Fibroblast of pulmonary artery (primary cell): ENCODE results near the gene ZNF827.

Experiments used
- DNase-seq: peaks from one replicate; pipeline ENCODE4 v3.0.0-alpha.2; 2010; ENCODE audit warnings: low read depth
- H3K4me3 ChIP-seq: replicated peaks from 2 replicates; pipeline ENCODE4 v1.5.1; 2011; ENCODE audit warnings: low read depth, mild to moderate bottlenecking, control low read depth, low read length, moderate library complexity
- TF ChIP-seq, protein P1 (sequence below): IDR thresholded peaks from 2 replicates; pipeline ENCODE4 v1.5.1; 2011; ENCODE audit warnings: mild to moderate bottlenecking, control low read depth, low read length, inconsistent platforms; ENCODE audit errors: missing control alignments

ZNF827 gene

DNA sequence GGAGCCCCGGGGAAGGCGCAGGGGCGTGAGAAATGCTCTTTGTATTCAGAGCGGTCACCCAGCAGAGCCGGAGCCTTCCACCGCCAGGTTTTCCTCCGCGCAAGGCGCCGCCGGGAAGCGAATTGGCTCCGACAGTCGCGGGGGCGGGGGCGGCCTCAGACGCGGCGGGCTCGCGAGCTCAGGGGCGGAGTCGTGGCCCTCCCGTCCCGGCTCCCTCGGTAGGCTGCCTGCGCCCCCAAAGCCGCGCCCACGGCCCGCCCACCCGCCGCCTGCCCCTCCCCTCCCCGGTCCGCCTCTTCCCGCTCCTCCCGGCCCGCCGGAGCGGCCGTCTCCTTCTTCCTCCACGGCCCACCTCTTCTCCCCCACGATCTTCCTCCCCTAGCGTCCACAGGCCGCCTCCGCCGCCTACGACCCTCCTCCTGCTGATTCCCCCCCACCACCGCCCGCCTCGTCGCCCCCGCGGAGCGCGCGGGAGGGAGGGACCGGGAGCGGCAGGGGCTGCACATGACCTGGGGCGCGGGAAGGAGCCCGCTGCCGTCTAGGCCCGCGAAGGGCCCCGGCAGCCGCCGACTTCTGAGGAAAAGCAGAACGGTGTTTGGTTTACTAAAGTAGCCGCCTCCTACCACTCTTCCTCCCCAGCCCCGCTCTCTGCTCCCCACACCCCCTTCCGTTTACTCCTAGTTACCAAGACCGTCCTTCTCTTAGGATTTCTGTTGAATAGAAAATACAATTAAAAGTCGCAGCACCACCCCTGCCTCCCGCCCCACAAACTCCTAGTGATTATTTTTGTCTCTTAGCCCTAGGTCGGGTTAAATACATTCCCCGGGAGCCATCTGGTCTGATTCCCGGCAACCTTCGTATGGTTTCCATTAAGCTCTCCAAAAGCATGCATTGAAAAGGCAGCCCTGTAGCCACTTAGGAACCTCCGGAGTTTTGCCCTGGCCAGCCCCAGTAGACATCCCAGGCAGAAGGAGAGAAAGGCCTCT, 205.4 kb downstream of the ZNF827 start:
- H3K4me3 ChIP-seq: peak overlapping the region; percentile 53
- TF ChIP-seq, protein P1, sequence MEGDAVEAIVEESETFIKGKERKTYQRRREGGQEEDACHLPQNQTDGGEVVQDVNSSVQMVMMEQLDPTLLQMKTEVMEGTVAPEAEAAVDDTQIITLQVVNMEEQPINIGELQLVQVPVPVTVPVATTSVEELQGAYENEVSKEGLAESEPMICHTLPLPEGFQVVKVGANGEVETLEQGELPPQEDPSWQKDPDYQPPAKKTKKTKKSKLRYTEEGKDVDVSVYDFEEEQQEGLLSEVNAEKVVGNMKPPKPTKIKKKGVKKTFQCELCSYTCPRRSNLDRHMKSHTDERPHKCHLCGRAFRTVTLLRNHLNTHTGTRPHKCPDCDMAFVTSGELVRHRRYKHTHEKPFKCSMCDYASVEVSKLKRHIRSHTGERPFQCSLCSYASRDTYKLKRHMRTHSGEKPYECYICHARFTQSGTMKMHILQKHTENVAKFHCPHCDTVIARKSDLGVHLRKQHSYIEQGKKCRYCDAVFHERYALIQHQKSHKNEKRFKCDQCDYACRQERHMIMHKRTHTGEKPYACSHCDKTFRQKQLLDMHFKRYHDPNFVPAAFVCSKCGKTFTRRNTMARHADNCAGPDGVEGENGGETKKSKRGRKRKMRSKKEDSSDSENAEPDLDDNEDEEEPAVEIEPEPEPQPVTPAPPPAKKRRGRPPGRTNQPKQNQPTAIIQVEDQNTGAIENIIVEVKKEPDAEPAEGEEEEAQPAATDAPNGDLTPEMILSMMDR: no peak
- DNase-seq: peak; percentile 95

DNA sequence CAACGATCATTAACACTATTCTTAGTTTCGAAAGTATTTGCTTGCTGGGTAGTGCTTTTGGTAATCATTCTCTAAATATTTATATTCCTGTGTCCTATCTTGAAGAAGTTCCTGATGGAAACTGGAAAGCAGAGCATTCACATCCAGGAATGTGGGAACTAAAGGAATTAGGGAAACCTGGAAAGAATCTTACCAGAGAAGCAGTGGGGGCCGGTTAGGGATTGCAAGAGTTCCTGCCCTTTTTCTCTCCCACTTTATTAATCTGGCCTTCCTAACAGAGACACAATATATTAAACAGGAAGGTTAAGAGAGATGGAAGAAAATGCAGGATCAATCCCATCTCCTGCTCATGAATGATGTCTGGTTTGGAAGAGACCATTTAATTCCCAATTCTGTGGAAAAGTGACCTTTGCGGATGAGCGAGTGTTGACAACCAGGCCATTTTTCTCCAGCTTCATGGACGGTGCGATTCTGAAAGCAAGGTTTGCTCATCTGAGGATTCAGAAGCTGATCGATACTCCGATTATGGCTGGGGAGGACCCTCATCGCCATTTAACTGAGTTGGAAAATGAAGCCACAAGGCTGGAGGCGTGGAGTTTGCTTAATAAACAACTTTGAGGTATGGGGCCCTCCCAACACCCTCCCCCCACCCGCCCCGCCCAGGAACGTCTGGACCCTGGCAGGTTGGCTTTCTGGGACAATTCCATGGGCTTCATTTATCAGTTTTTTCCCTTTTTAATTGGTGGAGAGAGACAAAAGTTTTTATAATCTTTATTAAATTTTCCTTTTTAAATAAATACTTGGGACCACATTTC, 206.4 kb downstream of the ZNF827 start:
- peak overlapping the region; percentile 46 for H3K4me3 ChIP-seq
- DNase-seq: no peak
- TF ChIP-seq, protein P1: no peak

DNA sequence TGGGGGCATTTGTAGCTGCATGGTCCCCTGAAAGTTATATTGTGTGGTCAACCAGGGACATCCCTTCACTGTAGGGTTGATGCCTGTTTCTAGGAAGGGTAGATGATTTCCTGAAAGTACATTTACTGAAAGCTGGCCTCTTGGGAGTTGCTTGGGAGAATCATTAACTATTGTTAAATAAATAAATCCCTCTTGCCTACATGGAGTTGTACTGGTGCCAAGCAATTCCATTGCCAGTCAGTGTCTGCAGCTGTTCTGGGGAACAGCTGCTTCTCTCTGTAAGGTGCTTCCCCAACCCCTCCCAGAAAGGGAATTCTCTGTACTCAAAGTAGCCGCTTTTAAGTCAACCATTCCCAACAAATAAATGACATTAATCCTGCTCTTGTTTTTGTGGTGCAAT, 207.6 kb downstream of the ZNF827 start:
- DNase-seq: peak; percentile 31
- no peak overlapping the region for H3K4me3 ChIP-seq
- TF ChIP-seq, protein P1: no peak

DNA sequence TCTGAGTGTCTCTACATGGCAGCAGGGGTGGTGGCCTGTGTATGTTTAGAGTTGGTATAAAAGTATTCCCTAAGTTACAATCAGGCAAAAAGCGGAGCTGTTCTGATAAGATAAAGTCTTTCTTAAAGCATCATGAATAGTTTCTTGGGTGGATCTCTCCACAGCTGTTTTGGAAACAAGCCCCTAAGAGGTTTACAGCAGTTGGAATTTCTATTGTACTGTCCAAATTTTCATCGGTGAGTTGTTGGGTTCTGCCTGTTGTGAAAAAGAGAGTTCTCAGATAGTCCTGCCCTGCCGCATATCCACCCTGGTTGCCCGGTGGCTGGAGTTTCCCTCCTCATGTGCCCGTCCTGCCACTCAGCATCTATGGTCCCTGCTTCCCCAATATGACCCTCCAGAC, 208.6 kb downstream of the ZNF827 start:
- TF ChIP-seq, protein P1: no peak

DNA sequence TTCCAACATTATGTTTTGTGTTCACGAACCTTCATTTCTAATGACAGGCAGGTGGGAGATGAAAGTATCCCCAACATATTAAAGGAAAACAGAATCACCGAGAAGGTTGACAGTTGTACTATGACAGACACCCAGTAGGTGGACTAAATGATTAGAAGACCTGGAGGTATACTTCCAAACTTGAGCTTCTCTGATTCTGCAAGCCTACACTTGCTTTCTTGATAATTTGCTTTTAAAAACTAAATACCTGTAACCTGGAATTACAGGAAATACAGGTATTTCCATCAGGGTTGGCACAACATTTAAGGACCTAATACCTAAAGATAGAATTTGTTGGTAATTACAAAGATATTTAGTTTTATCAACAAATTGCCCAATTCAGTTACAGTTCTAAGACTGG, 215.3 kb downstream of the ZNF827 start:
- no peak for DNase-seq
- H3K4me3 ChIP-seq: no peak overlapping the region
- TF ChIP-seq, protein P1: no peak

More for the DNA sequence above, 208.6 kb downstream of the ZNF827 start:
- DNase-seq: no peak
- no peak overlapping the region for H3K4me3 ChIP-seq

DNA sequence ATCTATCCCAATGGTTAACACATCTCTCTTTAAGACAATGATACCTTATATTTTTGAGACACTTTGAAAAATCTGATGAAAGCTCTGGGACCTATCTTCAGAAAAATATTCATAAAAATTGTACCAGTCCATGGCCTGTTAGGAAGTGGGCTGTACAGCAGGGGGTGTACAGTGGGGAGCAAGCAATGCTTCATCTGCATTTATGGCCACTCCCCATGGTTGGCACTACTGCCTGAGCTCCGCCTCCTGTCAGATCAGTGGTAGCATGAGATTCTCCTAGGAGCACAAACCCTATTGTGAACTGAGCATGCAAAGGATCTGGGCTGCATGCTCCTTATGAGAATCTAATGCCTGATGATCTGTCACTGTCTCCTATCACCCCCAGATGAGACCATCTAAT, 216.1 kb downstream of the ZNF827 start:
- TF ChIP-seq, protein P1: no peak
- no peak for DNase-seq
- no peak overlapping the region for H3K4me3 ChIP-seq
